ENCODE results near the gene AKAP13. TPM values are rescaled to one million over a fixed set of nuclear protein-coding genes. Genes with fewer than 3 reads are reported as not detected.

Gene AKAP13
- total RNA-seq, 1 experiment from 2014 or later: 36.4 TPM

DNA sequence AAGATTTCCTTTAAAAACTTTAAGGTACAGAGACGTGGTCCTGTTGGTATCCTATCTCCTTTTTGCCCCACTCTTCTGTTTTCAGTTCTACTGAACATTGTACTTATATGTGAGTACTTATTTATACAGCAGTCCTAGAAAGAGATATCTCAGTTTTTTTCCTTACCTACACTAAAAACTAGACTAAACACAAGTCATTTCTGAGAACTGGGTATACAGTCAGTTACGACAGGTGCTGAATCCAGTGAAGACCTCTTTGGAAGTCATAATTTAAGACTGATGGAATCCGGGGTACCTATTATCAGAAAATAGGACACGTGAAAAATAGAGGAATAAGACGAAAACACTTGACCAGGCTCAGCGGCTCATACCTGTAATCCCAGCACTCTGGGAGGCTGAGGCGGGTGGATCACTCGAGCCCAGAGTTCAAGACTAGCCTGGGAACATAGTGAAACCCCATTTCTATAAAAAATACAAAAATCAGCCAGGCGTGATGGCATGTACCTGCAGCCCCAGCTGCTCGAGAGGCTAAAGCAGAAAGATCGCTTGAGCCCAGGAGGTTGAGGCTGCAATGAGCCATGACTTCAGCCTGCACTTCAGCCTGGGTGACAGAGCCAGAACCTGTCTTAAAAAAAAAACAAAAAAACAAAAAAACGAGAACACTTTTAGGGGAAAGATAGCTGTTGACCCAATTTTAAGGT is 338.0 kb downstream of the AKAP13 start:
- H3K4me3 ChIP-seq: no peak overlapping the region
- H3K9me3 ChIP-seq: no peaks in the 10 kb centered on the region
- H3K27me3 ChIP-seq: no peaks in the 10 kb centered on the region
- no peak for DNase-seq
- peaks cover 30% of the 10 kb centered on the region for H3K36me3 ChIP-seq

DNA sequence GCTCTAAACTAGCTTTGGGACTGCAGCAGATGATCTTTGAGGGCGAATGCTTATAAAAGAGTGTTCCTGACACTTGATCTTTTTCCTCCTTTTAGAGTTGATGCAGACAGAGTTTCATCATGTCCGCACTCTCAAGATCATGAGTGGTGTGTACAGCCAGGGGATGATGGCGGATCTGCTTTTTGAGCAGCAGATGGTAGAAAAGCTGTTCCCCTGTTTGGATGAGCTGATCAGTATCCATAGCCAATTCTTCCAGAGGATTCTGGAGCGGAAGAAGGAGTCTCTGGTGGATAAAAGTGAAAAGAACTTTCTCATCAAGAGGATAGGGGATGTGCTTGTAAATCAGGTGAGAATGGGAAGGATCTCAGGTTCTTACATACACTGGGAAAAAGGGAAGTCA is 338.6 kb downstream of the AKAP13 start:
- Histone ChIP-seq H3K9me3 (no peaks in the 10 kb centered on the region), H3K36me3 (peaks cover 30% of the 10 kb centered on the region), H3K4me3 (no peak overlapping the region), H3K27me3 (no peaks in the 10 kb centered on the region)
- no peak for DNase-seq

DNA sequence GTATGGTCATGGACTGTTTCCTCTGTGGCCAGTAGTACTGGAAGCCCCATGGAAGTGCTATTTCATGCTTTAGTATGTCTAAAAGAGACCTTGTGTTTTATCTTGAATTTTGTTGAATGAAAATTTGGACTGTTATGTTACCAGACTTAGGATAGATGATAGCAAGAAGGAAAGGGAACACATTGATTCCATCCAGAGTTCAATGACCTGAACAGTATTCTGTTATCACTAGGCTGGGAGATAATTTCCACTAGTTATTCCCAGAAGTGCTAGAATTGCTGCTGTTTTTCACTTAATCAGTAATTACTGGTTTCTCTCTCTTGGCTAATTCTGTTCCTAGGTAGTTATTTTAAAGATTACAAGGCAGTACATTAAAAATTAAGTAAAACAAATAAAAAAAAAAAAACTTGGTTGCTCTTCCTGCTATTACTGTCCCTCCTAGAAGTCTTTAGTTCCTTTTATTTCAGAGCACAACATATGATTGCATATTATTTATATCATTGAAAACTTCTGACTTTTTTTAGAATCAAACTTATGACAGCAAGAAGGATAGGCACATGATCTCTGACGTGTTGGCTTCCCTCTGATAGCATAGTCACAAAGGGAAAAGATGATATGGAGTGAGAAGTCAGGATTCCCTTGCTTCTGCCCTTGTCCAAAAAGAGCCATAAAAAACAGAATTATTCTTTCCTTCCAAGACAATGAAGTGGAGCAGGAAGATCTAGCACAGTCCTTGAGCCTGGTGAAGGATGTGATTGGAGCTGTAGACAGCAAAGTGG is 342.2 kb downstream of the AKAP13 start:
- H3K4me3 ChIP-seq: no peak overlapping the region
- H3K9me3 ChIP-seq: no peaks in the 10 kb centered on the region
- H3K36me3 ChIP-seq: peaks cover 37% of the 10 kb centered on the region
- no peak for DNase-seq
- H3K27me3 ChIP-seq: no peaks in the 10 kb centered on the region

DNA sequence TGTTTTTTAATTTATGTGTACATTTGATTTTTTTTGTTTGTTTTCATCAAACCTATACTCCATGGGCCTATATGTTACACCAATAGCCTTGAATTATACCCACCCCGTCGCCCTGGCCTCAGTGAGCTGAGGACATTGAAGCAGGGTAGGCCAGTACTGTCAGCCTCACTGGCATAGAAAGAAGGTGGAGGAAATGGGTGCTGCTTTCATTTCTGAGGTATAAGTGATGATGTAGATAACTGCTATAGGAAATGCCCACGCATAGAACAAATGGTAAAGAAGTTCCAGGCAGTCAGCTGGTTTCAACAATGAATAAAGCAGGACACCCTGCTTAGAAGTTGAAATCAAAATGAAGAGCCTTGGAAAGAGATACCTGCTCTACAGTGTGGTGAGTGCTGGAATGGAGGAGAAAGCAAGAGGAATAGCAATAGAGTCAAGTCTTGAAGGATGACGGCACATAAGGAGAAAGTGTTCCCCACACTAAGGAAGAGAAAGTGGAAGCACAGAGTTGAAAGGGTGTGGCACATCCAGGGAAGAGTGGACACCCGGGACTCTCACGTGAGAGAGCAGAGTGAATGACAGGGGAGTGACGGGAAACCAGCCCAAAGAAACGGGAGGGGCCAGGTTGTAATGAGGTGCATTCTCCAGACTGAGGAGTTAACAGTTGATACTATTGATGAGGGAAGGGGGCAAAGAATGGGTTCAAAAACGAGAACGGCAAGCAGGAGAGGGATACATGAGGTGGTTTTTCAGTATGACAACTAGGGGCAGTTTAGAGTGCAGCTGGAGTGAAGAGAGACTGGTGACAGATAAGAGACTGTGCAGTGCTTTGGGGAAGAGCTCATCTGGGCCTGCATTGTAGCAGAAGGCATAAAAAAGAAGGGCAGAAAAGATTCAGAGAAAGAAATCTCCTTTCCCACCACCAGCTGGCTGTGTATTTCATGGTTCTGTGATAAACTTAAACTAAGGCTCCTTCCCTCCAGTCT is 343.9 kb downstream of the AKAP13 start:
- no peak for DNase-seq
- Histone ChIP-seq H3K4me3 (no peak overlapping the region), H3K36me3 (peaks cover 36% of the 10 kb centered on the region), H3K27me3 (no peaks in the 10 kb centered on the region), H3K9me3 (no peaks in the 10 kb centered on the region)

DNA sequence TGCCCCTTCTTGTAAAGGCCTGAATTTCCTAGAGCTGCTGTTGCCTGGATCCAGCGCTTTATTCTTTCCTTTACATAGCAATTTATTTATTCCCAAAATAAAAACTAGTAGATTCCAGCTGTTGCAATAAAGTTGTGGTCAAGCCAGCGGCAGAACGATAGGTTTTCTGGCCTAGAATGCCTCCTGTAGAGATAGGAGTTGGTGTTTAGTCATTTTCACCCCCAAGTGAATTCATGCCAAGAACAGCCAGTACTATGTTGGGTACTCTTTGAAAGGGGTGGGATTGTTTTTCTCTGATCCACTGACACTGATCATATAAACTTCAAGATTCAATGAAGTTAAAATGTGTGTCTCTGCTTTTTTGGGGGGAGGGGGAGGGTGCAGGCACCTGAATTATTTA is 344.6 kb downstream of the AKAP13 start:
- H3K27me3 ChIP-seq: no peaks in the 10 kb centered on the region
- no peaks in the 10 kb centered on the region for H3K9me3 ChIP-seq
- H3K4me3 ChIP-seq: no peak overlapping the region
- no peak for DNase-seq
- peaks cover 38% of the 10 kb centered on the region for H3K36me3 ChIP-seq

DNA sequence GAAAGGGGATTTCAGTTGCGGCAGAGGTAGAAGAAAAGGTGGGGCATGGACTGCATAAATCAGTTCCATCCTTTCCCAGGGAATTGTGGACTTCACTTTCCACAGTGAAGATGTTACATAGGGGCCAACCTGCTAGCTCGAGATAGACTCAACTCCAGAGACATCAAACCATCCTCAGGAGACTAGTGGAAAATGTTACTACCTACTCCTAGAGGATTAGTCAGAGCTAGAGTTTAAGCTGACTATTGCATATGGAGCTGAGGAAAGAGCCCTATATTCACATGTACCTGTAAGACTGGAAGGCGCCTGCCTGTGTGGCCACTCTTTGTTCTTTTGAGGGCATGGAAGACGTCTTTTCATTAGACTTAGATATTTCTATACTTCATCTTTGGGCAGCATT is 345.2 kb downstream of the AKAP13 start:
- no peaks in the 10 kb centered on the region for H3K27me3 ChIP-seq
- peaks cover 39% of the 10 kb centered on the region for H3K36me3 ChIP-seq
- DNase-seq: no peak
- H3K9me3 ChIP-seq: no peaks in the 10 kb centered on the region
- no peak overlapping the region for H3K4me3 ChIP-seq

DNA sequence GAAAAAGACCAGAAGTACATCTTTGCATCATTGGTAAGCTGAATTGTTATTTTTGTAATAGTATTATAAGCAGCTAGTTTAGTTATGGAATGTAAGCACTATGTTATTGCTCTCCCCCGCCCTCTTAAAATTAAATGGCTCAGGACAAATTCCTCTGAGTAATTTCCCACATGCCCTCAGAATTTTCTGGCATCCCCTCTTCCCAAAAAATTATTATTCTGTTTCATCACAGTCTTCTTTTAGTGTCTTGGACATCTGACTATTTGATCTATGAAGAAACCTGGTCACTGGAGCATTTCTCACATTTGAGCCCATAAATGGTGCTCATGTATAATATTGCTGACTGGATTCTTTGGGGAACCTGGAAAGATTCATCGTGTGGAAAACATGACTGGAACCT is 346.1 kb downstream of the AKAP13 start:
- peaks cover 39% of the 10 kb centered on the region for H3K36me3 ChIP-seq
- no peaks in the 10 kb centered on the region for H3K27me3 ChIP-seq
- no peak overlapping the region for H3K4me3 ChIP-seq
- H3K9me3 ChIP-seq: no peaks in the 10 kb centered on the region
- no peak for DNase-seq

DNA sequence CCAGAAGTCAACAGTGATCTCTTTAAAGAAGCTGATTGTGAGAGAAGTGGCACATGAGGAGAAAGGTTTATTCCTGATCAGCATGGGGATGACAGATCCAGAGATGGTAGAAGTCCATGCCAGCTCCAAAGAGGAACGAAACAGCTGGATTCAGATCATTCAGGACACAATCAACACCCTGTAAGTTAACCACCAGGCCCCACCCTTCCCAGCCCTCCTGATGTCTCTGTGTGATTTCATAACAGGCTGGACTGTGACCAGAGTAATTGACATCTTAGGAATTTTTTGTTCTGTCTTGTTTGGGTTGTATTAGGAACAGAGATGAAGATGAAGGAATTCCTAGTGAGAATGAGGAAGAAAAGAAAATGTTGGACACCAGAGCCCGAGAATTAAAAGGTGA is 346.7 kb downstream of the AKAP13 start:
- no peaks in the 10 kb centered on the region for H3K9me3 ChIP-seq
- H3K36me3 ChIP-seq: peaks cover 43% of the 10 kb centered on the region
- no peak for DNase-seq
- no peak overlapping the region for H3K4me3 ChIP-seq
- no peaks in the 10 kb centered on the region for H3K27me3 ChIP-seq

DNA sequence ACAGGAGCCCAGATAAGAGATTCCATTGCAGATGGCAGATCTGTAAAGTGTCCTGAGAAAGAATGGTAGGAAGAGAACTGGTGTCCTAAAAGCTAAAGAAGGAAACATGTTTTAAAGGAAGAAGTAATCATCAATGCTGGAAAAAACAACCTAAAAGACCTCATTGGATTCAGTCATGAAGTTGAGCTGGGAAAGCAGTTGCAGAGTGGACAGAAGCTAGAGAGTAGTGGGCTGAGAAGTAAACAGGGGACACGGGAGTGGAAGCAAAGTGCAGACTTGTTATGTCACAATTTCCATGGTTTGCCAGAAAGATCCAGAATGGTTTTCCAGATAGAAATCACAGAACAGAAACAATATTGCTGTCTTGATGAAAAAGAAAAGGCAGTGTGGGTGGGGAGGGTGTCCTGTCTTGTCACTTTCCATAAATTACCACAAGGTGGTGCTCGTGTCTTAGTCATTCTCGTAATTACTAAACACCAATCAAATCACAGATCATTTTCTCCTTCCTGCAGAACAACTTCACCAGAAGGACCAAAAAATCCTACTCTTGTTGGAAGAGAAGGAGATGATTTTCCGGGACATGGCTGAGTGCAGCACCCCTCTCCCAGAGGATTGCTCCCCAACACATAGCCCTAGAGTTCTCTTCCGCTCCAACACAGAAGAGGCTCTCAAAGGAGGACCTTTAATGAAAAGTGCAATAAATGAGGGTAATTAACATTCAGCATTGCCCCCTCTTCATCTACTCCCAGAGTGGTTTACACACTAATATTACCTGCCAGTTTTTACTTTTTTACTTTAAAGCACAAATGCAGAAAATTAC is 349.8 kb downstream of the AKAP13 start:
- Histone ChIP-seq H3K27me3 (no peaks in the 10 kb centered on the region), H3K9me3 (peaks cover 11% of the 10 kb centered on the region), H3K36me3 (peaks cover 55% of the 10 kb centered on the region), H3K4me3 (no peak overlapping the region)
- DNase-seq: no peak

DNA sequence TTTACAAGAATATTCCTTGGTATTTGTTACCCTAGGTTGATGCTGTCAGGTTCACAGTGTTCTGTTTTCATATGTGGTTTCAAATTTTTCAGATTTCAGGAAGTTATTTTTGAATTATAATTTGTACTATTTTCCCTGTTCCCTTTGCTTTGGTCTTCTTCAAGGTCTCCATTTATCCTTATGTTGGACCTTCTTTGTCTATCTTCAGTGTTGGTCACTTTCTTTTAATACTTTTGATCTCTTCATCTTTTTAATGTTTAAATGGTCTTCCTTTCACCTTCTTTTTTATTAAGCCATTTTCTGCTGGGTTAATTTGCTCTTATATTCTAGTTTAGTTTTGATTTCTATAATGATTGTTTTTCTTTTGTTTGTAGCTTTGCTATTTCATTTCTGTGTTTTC is 353.0 kb downstream of the AKAP13 start:
- H3K9me3 ChIP-seq: peaks cover 11% of the 10 kb centered on the region
- no peak for DNase-seq
- no peaks in the 10 kb centered on the region for H3K27me3 ChIP-seq
- peaks cover 51% of the 10 kb centered on the region for H3K36me3 ChIP-seq
- no peak overlapping the region for H3K4me3 ChIP-seq

DNA sequence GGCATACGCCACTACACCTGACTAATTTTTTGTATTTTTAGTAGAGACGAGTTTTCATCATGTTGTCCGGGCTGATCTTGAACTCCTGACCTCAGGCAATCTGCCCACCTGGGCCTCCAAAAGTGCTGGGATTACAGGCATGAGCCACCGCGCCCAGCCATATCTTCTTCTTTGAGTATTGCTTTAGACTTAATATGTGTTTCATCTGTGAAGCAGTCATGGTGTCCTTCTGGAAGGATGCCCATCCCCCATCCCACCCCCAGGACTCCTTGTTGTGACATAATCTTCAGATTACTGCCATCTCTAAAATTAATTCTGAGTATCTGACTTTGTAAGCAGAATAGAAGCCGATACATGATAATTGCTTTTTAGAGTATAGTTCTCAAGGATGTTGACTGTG is 356.7 kb downstream of the AKAP13 start:
- H3K4me3 ChIP-seq: no peak overlapping the region
- H3K9me3 ChIP-seq: peaks cover 11% of the 10 kb centered on the region
- peaks cover 37% of the 10 kb centered on the region for H3K36me3 ChIP-seq
- no peaks in the 10 kb centered on the region for H3K27me3 ChIP-seq
- DNase-seq: no peak

DNA sequence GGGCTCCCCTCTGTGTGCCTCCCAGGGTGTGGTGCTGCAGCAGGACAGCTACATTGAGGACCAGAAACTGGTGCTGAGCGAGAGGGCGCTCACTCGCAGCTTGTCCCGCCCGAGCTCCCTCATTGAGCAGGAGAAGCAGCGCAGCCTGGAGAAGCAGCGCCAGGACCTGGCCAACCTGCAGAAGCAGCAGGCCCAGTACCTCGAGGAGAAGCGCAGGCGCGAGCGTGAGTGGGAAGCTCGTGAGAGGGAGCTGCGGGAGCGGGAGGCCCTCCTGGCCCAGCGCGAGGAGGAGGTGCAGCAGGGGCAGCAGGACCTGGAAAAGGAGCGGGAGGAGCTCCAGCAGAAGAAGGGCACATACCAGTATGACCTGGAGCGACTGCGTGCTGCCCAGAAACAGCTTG is 360.6 kb downstream of the AKAP13 start:
- DNase-seq: no peak
- H3K36me3 ChIP-seq: peaks cover 32% of the 10 kb centered on the region
- H3K27me3 ChIP-seq: no peaks in the 10 kb centered on the region
- H3K4me3 ChIP-seq: no peak overlapping the region
- no peaks in the 10 kb centered on the region for H3K9me3 ChIP-seq

DNA sequence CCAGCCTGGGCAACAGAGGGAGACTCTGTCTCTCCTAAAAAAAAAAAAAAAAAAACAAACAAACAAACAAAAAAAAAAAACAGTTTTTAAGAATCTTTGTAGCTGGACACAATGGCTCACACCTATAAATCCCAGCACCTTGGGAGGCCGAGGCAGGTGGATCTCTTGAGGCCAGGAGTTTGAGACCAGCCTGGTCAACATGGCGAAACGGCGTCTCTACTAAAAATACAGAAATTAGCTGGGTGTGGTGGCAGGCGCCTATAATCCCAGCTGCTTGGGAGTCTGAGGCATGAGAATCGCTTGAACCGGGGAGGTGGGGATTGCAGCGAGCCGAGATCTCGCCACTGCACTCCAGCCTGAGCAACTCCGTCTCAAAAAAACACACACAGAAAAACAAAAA is 361.3 kb downstream of the AKAP13 start:
- peaks cover 36% of the 10 kb centered on the region for H3K36me3 ChIP-seq

DNA sequence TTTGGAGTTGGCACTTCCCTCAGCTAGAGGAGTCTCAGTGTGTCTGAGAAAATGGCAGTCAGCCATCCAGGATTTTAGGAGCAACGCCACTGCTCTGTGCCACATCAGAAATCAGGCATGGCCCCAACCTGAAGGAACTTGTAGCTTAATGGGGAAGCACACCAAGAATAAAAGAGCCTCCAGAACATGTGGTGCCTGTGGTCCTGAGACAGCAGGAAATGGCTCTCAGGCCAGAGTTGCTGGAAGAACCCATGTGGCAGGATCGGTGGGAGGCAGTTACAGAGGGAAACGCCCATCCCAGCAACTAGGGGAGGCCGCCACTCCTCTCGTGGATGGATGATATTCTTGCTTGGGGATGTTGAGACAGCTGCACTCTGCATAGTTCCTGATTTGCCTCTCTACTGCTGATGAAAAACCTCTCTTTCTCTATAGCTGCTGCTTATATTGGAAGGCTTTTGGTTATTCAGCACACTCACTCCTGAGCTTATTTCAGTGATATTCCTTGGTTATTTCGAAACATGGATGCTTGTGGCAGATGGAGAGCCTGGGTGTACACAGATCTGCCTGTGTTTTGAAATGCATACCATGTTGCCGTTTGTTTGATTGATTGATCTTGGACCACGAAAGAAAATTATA is 361.9 kb downstream of the AKAP13 start:
- Histone ChIP-seq H3K4me3 (no peak overlapping the region), H3K27me3 (no peaks in the 10 kb centered on the region), H3K9me3 (no peaks in the 10 kb centered on the region), H3K36me3 (peaks cover 37% of the 10 kb centered on the region)
- no peak for DNase-seq

More for the DNA sequence above, 361.3 kb downstream of the AKAP13 start:
- no peaks in the 10 kb centered on the region for H3K27me3 ChIP-seq
- no peak overlapping the region for H3K4me3 ChIP-seq
- H3K9me3 ChIP-seq: no peaks in the 10 kb centered on the region
- no peak for DNase-seq

DNA sequence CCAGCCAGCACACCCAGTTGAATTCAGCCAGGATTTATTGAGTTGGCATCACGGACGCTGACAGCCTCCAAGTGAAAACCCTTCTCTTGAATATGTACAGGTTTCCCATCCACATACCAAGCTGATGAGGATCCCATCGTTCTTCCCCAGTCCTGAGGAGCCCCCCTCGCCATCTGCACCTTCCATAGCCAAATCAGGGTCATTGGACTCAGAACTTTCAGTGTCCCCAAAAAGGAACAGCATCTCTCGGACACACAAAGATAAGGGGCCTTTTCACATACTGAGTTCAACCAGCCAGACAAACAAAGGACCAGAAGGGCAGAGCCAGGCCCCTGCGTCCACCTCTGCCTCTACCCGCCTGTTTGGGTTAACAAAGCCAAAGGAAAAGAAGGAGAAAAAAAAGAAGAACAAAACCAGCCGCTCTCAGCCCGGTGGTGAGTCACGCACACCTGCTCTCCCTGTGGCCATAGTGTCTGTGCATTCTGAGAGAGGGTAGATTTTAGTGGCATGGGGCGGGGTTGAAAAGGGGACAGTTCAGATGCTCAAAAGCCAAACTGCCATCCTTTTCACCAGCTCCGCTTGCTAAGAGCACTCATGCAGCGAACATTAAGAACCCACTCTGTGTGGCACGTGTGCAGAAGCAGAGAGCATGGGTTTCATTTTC is 363.1 kb downstream of the AKAP13 start:
- Histone ChIP-seq H3K4me3 (no peak overlapping the region), H3K27me3 (no peaks in the 10 kb centered on the region), H3K36me3 (peaks cover 45% of the 10 kb centered on the region), H3K9me3 (no peaks in the 10 kb centered on the region)
- DNase-seq: no peak
